Measurements from ENCODE around the gene NUDT8. TPM values are rescaled to one million over a fixed set of nuclear protein-coding genes. Genes with fewer than 3 reads are reported as not detected.
"Not testable (repeated sequence)": the region's sequence is repeated elsewhere in the genome, so short reads cannot be mapped to it uniquely, and the experiment has no call there.

The NUDT8 gene
- total RNA-seq, 1 experiment from 2014 or later = 6.9 TPM

DNA sequence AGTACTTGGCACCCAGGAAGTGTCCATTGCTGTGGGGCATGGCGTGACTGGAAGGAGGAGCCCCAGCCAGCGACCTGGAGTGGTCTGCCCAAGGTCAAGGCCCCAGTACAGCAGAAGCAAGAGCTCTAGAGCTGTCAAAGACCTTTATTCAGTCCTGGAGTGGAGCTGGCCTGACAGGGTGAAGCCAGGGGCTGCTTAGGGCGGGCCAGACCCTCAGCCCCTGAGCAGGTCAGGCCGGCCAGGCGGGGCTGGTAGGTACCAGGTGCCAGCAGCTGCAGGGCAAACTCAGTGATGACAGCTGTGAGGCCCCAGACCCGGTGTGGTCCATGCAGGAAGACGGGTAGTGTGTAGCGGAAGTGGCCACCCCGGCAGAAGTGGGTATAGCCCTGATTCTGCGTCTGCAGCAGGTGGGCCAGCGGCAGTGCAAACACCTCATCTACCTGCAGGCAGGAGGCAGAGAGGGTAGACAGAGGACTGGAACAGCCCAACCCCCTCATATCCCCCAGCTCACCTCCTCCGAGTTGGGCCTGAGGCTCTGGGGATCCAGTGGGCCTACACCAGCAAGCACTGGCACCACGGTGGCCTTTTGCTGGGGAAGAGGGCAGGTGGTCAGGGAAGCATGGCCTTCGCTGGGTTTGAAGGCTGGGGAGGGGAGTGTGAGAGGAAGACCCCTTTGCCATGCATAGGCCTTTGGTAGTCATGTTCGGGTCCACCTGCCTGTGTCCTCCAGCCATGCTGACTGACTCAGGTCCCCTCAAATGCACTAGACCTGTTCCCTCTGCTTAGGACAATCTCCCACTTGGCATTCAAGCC lies 1.7 kb downstream of the NUDT8 start:
- POLR2A ChIA-PET = interaction anchor here (2.8 kb wide), 1 partner anchor 29 kb away, joined by 20 read pairs; no protein-coding TSS in a partner anchor
- DNase-seq (ENCODE audit: unreplicated experiment) = no peak
- CTCF ChIA-PET = interaction anchor here (0.6 to 5.0 kb wide), 13 partner anchors 9 to 739 kb away, joined by 3 to 50 read pairs (median 4); no protein-coding TSS in a partner anchor
- Mint-ChIP-seq H3K4me3 (ENCODE audit: unreplicated experiment) (no peak overlapping the region), H3K36me3 (ENCODE audit: insufficient read depth, unreplicated experiment) (no peaks in the 10 kb centered on the region), H3K4me1 (ENCODE audit: insufficient read depth, unreplicated experiment) (no peaks in the 10 kb centered on the region), H3K27me3 (ENCODE audit: insufficient read depth, unreplicated experiment) (no peaks in the 10 kb centered on the region), H3K27ac (ENCODE audit: low read depth, unreplicated experiment) (no peak overlapping the region), H3K9me3 (ENCODE audit: unreplicated experiment) (no peaks in the 10 kb centered on the region)
- TF ChIP-seq, protein P1, sequence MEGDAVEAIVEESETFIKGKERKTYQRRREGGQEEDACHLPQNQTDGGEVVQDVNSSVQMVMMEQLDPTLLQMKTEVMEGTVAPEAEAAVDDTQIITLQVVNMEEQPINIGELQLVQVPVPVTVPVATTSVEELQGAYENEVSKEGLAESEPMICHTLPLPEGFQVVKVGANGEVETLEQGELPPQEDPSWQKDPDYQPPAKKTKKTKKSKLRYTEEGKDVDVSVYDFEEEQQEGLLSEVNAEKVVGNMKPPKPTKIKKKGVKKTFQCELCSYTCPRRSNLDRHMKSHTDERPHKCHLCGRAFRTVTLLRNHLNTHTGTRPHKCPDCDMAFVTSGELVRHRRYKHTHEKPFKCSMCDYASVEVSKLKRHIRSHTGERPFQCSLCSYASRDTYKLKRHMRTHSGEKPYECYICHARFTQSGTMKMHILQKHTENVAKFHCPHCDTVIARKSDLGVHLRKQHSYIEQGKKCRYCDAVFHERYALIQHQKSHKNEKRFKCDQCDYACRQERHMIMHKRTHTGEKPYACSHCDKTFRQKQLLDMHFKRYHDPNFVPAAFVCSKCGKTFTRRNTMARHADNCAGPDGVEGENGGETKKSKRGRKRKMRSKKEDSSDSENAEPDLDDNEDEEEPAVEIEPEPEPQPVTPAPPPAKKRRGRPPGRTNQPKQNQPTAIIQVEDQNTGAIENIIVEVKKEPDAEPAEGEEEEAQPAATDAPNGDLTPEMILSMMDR (IDR thresholded peaks at IDR 0.05; ENCODE audit: unreplicated experiment) = no peak
- BruUV-seq (replicated peaks) = no TSS peak
- intact Hi-C loops (cut with micrococcal nuclease) = loop anchor here (2.0 to 5.0 kb wide), 3 partner anchors 31 to 165 kb away; no protein-coding TSS in a partner anchor

GRCh38 chr11:67627441-67627811 lies 2.3 kb downstream of the NUDT8 start:
- Mint-ChIP-seq H3K27me3 (ENCODE audit: insufficient read depth, unreplicated experiment) (no peaks in the 10 kb centered on the region), H3K9me3 (ENCODE audit: unreplicated experiment) (no peaks in the 10 kb centered on the region), H3K36me3 (ENCODE audit: insufficient read depth, unreplicated experiment) (no peaks in the 10 kb centered on the region), H3K4me3 (ENCODE audit: unreplicated experiment) (no peak overlapping the region), H3K4me1 (ENCODE audit: insufficient read depth, unreplicated experiment) (no peaks in the 10 kb centered on the region), H3K27ac (ENCODE audit: low read depth, unreplicated experiment) (no peak overlapping the region)
- no TSS peak for BruUV-seq (replicated peaks)
- no peak for DNase-seq (ENCODE audit: unreplicated experiment)
- TF ChIP-seq, protein P1 (IDR thresholded peaks at IDR 0.05; ENCODE audit: unreplicated experiment) = no peak
- intact Hi-C loops (cut with micrococcal nuclease) = loop anchor here (5.0 kb wide), 1 partner anchor 85 kb away; no protein-coding TSS in a partner anchor
- ChIA-PET CTCF (interaction anchor here (0.6 to 5.0 kb wide), 4 partner anchors 14 to 64 kb away, joined by 4 to 50 read pairs (median 8); no protein-coding TSS in a partner anchor), POLR2A (no interaction called here)

GRCh38 chr11:67626970-67627369 lies 2.8 kb downstream of the NUDT8 start:
- intact Hi-C loops (cut with micrococcal nuclease) = loop anchor here (5.0 kb wide), 1 partner anchor 85 kb away; no protein-coding TSS in a partner anchor
- Mint-ChIP-seq H3K9me3 (ENCODE audit: unreplicated experiment) (no peaks in the 10 kb centered on the region), H3K4me3 (ENCODE audit: unreplicated experiment) (no peak overlapping the region), H3K36me3 (ENCODE audit: insufficient read depth, unreplicated experiment) (no peaks in the 10 kb centered on the region), H3K27me3 (ENCODE audit: insufficient read depth, unreplicated experiment) (no peaks in the 10 kb centered on the region), H3K4me1 (ENCODE audit: insufficient read depth, unreplicated experiment) (no peaks in the 10 kb centered on the region), H3K27ac (ENCODE audit: low read depth, unreplicated experiment) (no peak overlapping the region)
- POLR2A ChIA-PET = interaction anchor here (1.0 kb wide), 1 partner anchor 180 kb away, joined by 4 read pairs; no protein-coding TSS in a partner anchor
- TF ChIP-seq, protein P1 (IDR thresholded peaks at IDR 0.05; ENCODE audit: unreplicated experiment) = no peak
- DNase-seq (ENCODE audit: unreplicated experiment) = no peak
- no TSS peak for BruUV-seq (replicated peaks)
- CTCF ChIA-PET = interaction anchor here (0.6 to 5.0 kb wide), 4 partner anchors 13 to 87 kb away, joined by 3 to 50 read pairs (median 8); no protein-coding TSS in a partner anchor

- H3K4me3 Mint-ChIP-seq (ENCODE audit: unreplicated experiment); BruUV-seq (replicated peaks); H3K9me3 Mint-ChIP-seq (ENCODE audit: unreplicated experiment); DNase-seq (ENCODE audit: unreplicated experiment); H3K36me3 Mint-ChIP-seq (ENCODE audit: insufficient read depth, unreplicated experiment); H3K27me3 Mint-ChIP-seq (ENCODE audit: insufficient read depth, unreplicated experiment); H3K27ac Mint-ChIP-seq (ENCODE audit: low read depth, unreplicated experiment); H3K4me1 Mint-ChIP-seq (ENCODE audit: insufficient read depth, unreplicated experiment): not testable (repeated sequence)
- POLR2A ChIA-PET = interaction anchor here (1.0 kb wide), 1 partner anchor 180 kb away, joined by 4 read pairs; no protein-coding TSS in a partner anchor
- CTCF ChIA-PET = interaction anchor here (1.1 to 5.0 kb wide), 3 partner anchors 12 to 87 kb away, joined by 3 to 50 read pairs (median 12); no protein-coding TSS in a partner anchor
- intact Hi-C loops (cut with micrococcal nuclease) = loop anchor here (5.0 kb wide), 1 partner anchor 86 kb away; no protein-coding TSS in a partner anchor
These were observed 3.5 kb downstream of the NUDT8 start for GRCh38 chr11:67626131-67626833.

GRCh38 chr11:67623795-67624194 lies 5.9 kb downstream of the NUDT8 start:
- BruUV-seq (replicated peaks); DNase-seq (ENCODE audit: unreplicated experiment); CTCF ChIA-PET; H3K36me3 Mint-ChIP-seq (ENCODE audit: insufficient read depth, unreplicated experiment); H3K27ac Mint-ChIP-seq (ENCODE audit: low read depth, unreplicated experiment); H3K27me3 Mint-ChIP-seq (ENCODE audit: insufficient read depth, unreplicated experiment); intact Hi-C loops (cut with micrococcal nuclease); POLR2A ChIA-PET; H3K4me1 Mint-ChIP-seq (ENCODE audit: insufficient read depth, unreplicated experiment); H3K4me3 Mint-ChIP-seq (ENCODE audit: unreplicated experiment); H3K9me3 Mint-ChIP-seq (ENCODE audit: unreplicated experiment): not testable (repeated sequence)

DNA sequence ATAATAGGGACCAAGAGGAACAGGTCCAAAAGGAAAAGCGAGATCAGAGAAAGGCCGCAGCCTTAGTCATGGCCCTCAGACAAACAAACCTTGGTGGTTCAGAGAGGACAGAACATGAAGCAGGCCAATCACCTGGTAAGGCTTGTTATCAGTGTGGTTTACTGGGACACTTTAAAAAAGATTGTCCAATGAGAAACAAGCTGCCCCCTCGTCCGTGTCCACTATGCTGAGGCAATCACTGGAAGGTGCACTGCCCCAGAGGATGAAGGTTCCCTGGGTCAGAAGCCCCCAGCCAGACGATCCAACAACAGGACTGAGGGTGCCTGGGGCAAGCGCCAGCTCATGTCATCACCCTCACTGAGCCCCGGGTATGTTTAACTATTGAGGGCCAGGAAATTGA lies 6.8 kb downstream of the NUDT8 start:
- H3K4me3 Mint-ChIP-seq (ENCODE audit: unreplicated experiment); H3K27ac Mint-ChIP-seq (ENCODE audit: low read depth, unreplicated experiment); CTCF ChIA-PET; H3K4me1 Mint-ChIP-seq (ENCODE audit: insufficient read depth, unreplicated experiment); intact Hi-C loops (cut with micrococcal nuclease); BruUV-seq (replicated peaks); H3K36me3 Mint-ChIP-seq (ENCODE audit: insufficient read depth, unreplicated experiment); POLR2A ChIA-PET; H3K9me3 Mint-ChIP-seq (ENCODE audit: unreplicated experiment); DNase-seq (ENCODE audit: unreplicated experiment); H3K27me3 Mint-ChIP-seq (ENCODE audit: insufficient read depth, unreplicated experiment): not testable (repeated sequence)
